Mesenchymal stem cell (in vitro differentiated cells and primary cell): ENCODE data around the gene RBCK1.

Experiments
- DNase-seq: peaks from one replicate; pipeline ENCODE4 v3.0.0-alpha.2; 2013
- H2AFZ ChIP-seq: one replicate; pipeline ENCODE4 v1.6.1; 2013; ENCODE audit warnings: low read depth, mild to moderate bottlenecking, control low read depth, inconsistent platforms, low read length, moderate library complexity
- H2AK5ac ChIP-seq: 2 replicates; pipeline ENCODE4 v1.6.1; 2013; ENCODE audit warnings: low read length, moderate library complexity, mild to moderate bottlenecking, inconsistent platforms; ENCODE audit not compliant: severe bottlenecking
- H2BK120ac ChIP-seq: one replicate; pipeline ENCODE4 v1.6.1; 2013; ENCODE audit warnings: low read depth, mild to moderate bottlenecking, inconsistent platforms, low read length, moderate library complexity
- H2BK12ac ChIP-seq, 2 experiments: one replicate each; pipeline ENCODE4 v1.6.1; 2013; ENCODE audit warnings: inconsistent platforms in 2 of 2, low read length in 2 of 2, mild to moderate bottlenecking in 2 of 2, moderate library complexity in 2 of 2, control low read depth in 1 of 2
- H2BK15ac ChIP-seq: one replicate; pipeline ENCODE4 v1.6.1; 2013; ENCODE audit warnings: mild to moderate bottlenecking, low read depth, inconsistent platforms; ENCODE audit not compliant: poor library complexity, severe bottlenecking
- H2BK5ac ChIP-seq: 2 replicates; pipeline ENCODE4 v1.6.1; 2013; ENCODE audit warnings: low read depth, mild to moderate bottlenecking, low read length, control low read depth, inconsistent platforms; ENCODE audit not compliant: poor library complexity, severe bottlenecking
- H3K14ac ChIP-seq, 2 experiments: one replicate each; pipeline ENCODE4 v1.6.1; 2013; ENCODE audit warnings: inconsistent platforms in 2 of 2, low read length in 2 of 2, control low read depth in 1 of 2, mild to moderate bottlenecking in 1 of 2, moderate library complexity in 1 of 2
- H3K18ac ChIP-seq, 2 experiments: one replicate each; pipeline ENCODE4 v1.6.1; 2013; ENCODE audit warnings: inconsistent platforms in 2 of 2, low read length in 2 of 2, control low read depth in 1 of 2, low read depth in 1 of 2, mild to moderate bottlenecking in 1 of 2
- H3K23ac ChIP-seq, 2 experiments: one replicate each; pipeline ENCODE4 v1.6.1; 2013; ENCODE audit warnings: inconsistent platforms in 2 of 2, low read length in 2 of 2, mild to moderate bottlenecking in 2 of 2, moderate library complexity in 2 of 2, control low read depth in 1 of 2
- H3K27ac ChIP-seq: 2 replicates; pipeline ENCODE4 v1.5.1; 2013; ENCODE audit warnings: mild to moderate bottlenecking, moderate library complexity, low read length, control low read depth, inconsistent platforms; ENCODE audit not compliant: poor library complexity, severe bottlenecking
- H3K27me3 ChIP-seq, 2 experiments: 2 replicates each; pipeline versions ENCODE4 v1.6.1 to v1.7.0; 2013; ENCODE audit warnings: low read length in 2 of 2, mild to moderate bottlenecking in 2 of 2, moderate library complexity in 2 of 2, control low read depth in 1 of 2, inconsistent platforms in 1 of 2; ENCODE audit not compliant: control insufficient read depth in 1 of 2, insufficient read depth in 1 of 2
- H3K36me3 ChIP-seq, 2 experiments: 2 replicates each; pipeline versions ENCODE4 v1.6.1 to v1.7.0; 2013; ENCODE audit warnings: low read length in 2 of 2, control low read depth in 1 of 2, inconsistent platforms in 1 of 2, low read depth in 1 of 2, mild to moderate bottlenecking in 1 of 2; ENCODE audit not compliant: insufficient read depth in 2 of 2, control insufficient read depth in 1 of 2
- H3K4ac ChIP-seq, 2 experiments: one replicate each; pipeline ENCODE4 v1.6.1; 2013; ENCODE audit warnings: inconsistent platforms in 2 of 2, low read length in 2 of 2, mild to moderate bottlenecking in 2 of 2, moderate library complexity in 2 of 2, control low read depth in 1 of 2, low read depth in 1 of 2
- H3K4me1 ChIP-seq: 2 replicates; pipeline ENCODE4 v1.6.1; 2013; ENCODE audit warnings: low read depth, low read length, control low read depth; ENCODE audit not compliant: control insufficient read depth, insufficient read depth
- H3K4me2 ChIP-seq: 2 replicates; pipeline ENCODE4 v1.6.1; 2013; ENCODE audit warnings: low read length, mild to moderate bottlenecking, inconsistent platforms; ENCODE audit not compliant: poor library complexity, severe bottlenecking
- H3K4me3 ChIP-seq, 2 experiments: 2 replicates each; pipeline versions ENCODE4 v1.5.1 to v1.7.0; 2013; ENCODE audit warnings: low read length in 2 of 2, mild to moderate bottlenecking in 2 of 2, control low read depth in 1 of 2, low read depth in 1 of 2; ENCODE audit not compliant: insufficient read depth in 1 of 2
- H3K79me1 ChIP-seq: replicated peaks from 2 replicates; pipeline ENCODE4 v1.6.1; 2013; ENCODE audit warnings: mild to moderate bottlenecking, control low read depth, low read length, inconsistent platforms; ENCODE audit not compliant: poor library complexity, severe bottlenecking
- H3K9ac ChIP-seq: 2 replicates; pipeline ENCODE4 v1.7.0; 2013; ENCODE audit warnings: mild to moderate bottlenecking, low read length, moderate library complexity
- H3K9me3 ChIP-seq: 2 replicates; pipeline ENCODE4 v1.7.0; 2013; ENCODE audit warnings: mild to moderate bottlenecking, low read length; ENCODE audit not compliant: control insufficient read depth
- H4K8ac ChIP-seq: one replicate; pipeline ENCODE4 v1.6.1; 2013; ENCODE audit warnings: inconsistent platforms, mild to moderate bottlenecking, low read length, moderate library complexity
- H4K91ac ChIP-seq: one replicate; pipeline ENCODE4 v1.6.1; 2013; ENCODE audit warnings: mild to moderate bottlenecking, low read length, inconsistent platforms
- WGBS: methylation state at CpG from one replicate; pipeline ENCODE4 v1.1.7; 2013; ENCODE audit warnings: mixed read lengths; 5-methylcytosine and 5-hydroxymethylcytosine counted together

Gene RBCK1

GRCh38 chr20:435558-435957, 27.5 kb downstream of the RBCK1 start:
- Histone ChIP-seq H3K4me2 (no peak overlapping the region), H2BK15ac (no peak overlapping the region), H2AFZ (no peak overlapping the region), H3K36me3 (peaks cover 78 to 91% of the 10 kb centered on the region in 2 experiments), H4K91ac (no peak overlapping the region), H3K23ac (no peak overlapping the region), H4K8ac (no peak overlapping the region), H3K27ac (no peak overlapping the region), H2BK5ac (no peak overlapping the region), H3K4me3 (no peak overlapping the region), H3K4me1 (peaks cover 11% of the 10 kb centered on the region), H3K27me3 (no peaks in the 10 kb centered on the region), H2AK5ac (no peak overlapping the region), H3K9me3 (no peaks in the 10 kb centered on the region), H3K4ac (no peak overlapping the region), H3K9ac (no peak overlapping the region), H3K18ac (no peak overlapping the region), H2BK12ac (no peak overlapping the region), H3K14ac (no peak overlapping the region), H2BK120ac (no peak overlapping the region), H3K79me1 (peaks cover 26% of the 10 kb centered on the region)
- 95% methylated on average over 6 of the region's 7 CpGs for WGBS
- DNase-seq = no peak

- no peak for DNase-seq
- WGBS = 96% methylated on average over 5 of the region's 5 CpGs
- Histone ChIP-seq H4K91ac (no peak overlapping the region), H3K14ac (no peak overlapping the region), H2BK120ac (no peak overlapping the region), H3K4me3 (no peak overlapping the region), H2BK5ac (no peak overlapping the region), H4K8ac (no peak overlapping the region), H3K79me1 (peaks cover 27% of the 10 kb centered on the region), H3K4me1 (peaks cover 11% of the 10 kb centered on the region), H2BK15ac (no peak overlapping the region), H2AK5ac (no peak overlapping the region), H3K18ac (no peak overlapping the region), H3K27me3 (no peaks in the 10 kb centered on the region), H2BK12ac (no peak overlapping the region), H3K9ac (no peak overlapping the region), H3K23ac (no peak overlapping the region), H3K27ac (no peak overlapping the region), H3K36me3 (peaks cover 76 to 91% of the 10 kb centered on the region in 2 experiments), H3K4me2 (no peak overlapping the region), H3K9me3 (no peaks in the 10 kb centered on the region), H3K4ac (no peak overlapping the region), H2AFZ (no peak overlapping the region)
Measured at GRCh38 chr20:436476-436875, 28.4 kb downstream of the RBCK1 start.

GRCh38 chr20:437787-438486, 29.8 kb downstream of the RBCK1 start:
- Histone ChIP-seq H3K4me2 (no peak overlapping the region), H3K9me3 (no peaks in the 10 kb centered on the region), H3K23ac (no peak overlapping the region), H3K79me1 (peaks cover 34% of the 10 kb centered on the region), H2BK15ac (no peak overlapping the region), H3K4ac (no peak overlapping the region), H2BK5ac (no peak overlapping the region), H3K27ac (no peak overlapping the region), H3K9ac (no peak overlapping the region), H2AFZ (no peak overlapping the region), H2BK12ac (no peak overlapping the region), H3K4me1 (peaks cover 11% of the 10 kb centered on the region), H3K36me3 (peaks cover 70 to 91% of the 10 kb centered on the region in 2 experiments), H4K8ac (no peak overlapping the region), H3K18ac (no peak overlapping the region), H3K27me3 (no peaks in the 10 kb centered on the region), H3K14ac (no peak overlapping the region), H3K4me3 (no peak overlapping the region), H2BK120ac (no peak overlapping the region), H4K91ac (no peak overlapping the region), H2AK5ac (no peak overlapping the region)
- no peak for DNase-seq
- WGBS = 98% methylated on average over 5 of the region's 6 CpGs

GRCh38 chr20:438571-439469, 30.7 kb downstream of the RBCK1 start:
- Histone ChIP-seq H3K27me3 (no peaks in the 10 kb centered on the region), H3K4me3 (no peak overlapping the region), H2BK15ac (no peak overlapping the region), H3K18ac (no peak overlapping the region), H3K14ac (no peak overlapping the region), H2AFZ (no peak overlapping the region), H3K4me2 (no peak overlapping the region), H3K23ac (no peak overlapping the region), H2BK120ac (no peak overlapping the region), H3K9ac (no peak overlapping the region), H4K91ac (no peak overlapping the region), H3K9me3 (no peaks in the 10 kb centered on the region), H3K36me3 (peaks cover 69 to 92% of the 10 kb centered on the region in 2 experiments), H3K4me1 (peaks cover 4% of the 10 kb centered on the region), H4K8ac (no peak overlapping the region), H3K27ac (no peak overlapping the region), H3K79me1 (peaks cover 34% of the 10 kb centered on the region), H3K4ac (no peak overlapping the region), H2BK12ac (no peak overlapping the region), H2BK5ac (no peak overlapping the region), H2AK5ac (no peak overlapping the region)
- WGBS = 97% methylated on average over 18 of the region's 18 CpGs
- no peak for DNase-seq
